ENCODE measurements around the gene AATF. TPM values are rescaled to one million over a fixed set of nuclear protein-coding genes. Genes with fewer than 3 reads are reported as not detected.

The AATF gene
- total RNA-seq, 1 experiment from 2014 or later = 85.2 TPM

GRCh38 chr17:37026531-37026869, 77.7 kb downstream of the AATF start:
- intact Hi-C loops (cut with micrococcal nuclease) = no loop called here
- TF ChIP-seq CTCF (IDR thresholded peaks at IDR 0.05; ENCODE audit: unreplicated experiment) = no peak
- CTCF ChIA-PET = no interaction called here
- peaks cover 28% of the 10 kb centered on the region for H3K36me3 Mint-ChIP-seq (ENCODE audit: insufficient read depth, unreplicated experiment)
- DNase-seq (ENCODE audit: unreplicated experiment) = no peak
- no peak overlapping the region for H3K27ac Mint-ChIP-seq (ENCODE audit: low read depth, unreplicated experiment)
- no peak overlapping the region for H3K4me3 Mint-ChIP-seq (ENCODE audit: unreplicated experiment)
- no peaks in the 10 kb centered on the region for H3K4me1 Mint-ChIP-seq (ENCODE audit: insufficient read depth, unreplicated experiment)
- no TSS peak for BruUV-seq (replicated peaks)
- H3K27me3 Mint-ChIP-seq (ENCODE audit: insufficient read depth, unreplicated experiment) = no peaks in the 10 kb centered on the region
- POLR2A ChIA-PET = interaction anchor here (0.8 kb wide), 1 partner anchor 13 kb away, joined by 3 read pairs; no protein-coding TSS in a partner anchor
- no peaks in the 10 kb centered on the region for H3K9me3 Mint-ChIP-seq (ENCODE audit: unreplicated experiment)

GRCh38 chr17:37028040-37028439, 79.3 kb downstream of the AATF start:
- Mint-ChIP-seq H3K9me3 (ENCODE audit: unreplicated experiment) (no peaks in the 10 kb centered on the region), H3K27ac (ENCODE audit: low read depth, unreplicated experiment) (no peak overlapping the region), H3K4me1 (ENCODE audit: insufficient read depth, unreplicated experiment) (no peaks in the 10 kb centered on the region), H3K36me3 (ENCODE audit: insufficient read depth, unreplicated experiment) (peaks cover 36% of the 10 kb centered on the region), H3K4me3 (ENCODE audit: unreplicated experiment) (no peak overlapping the region), H3K27me3 (ENCODE audit: insufficient read depth, unreplicated experiment) (no peaks in the 10 kb centered on the region)
- CTCF ChIA-PET = interaction anchor here (1.6 kb wide), 1 partner anchor 19 kb away, joined by 10 read pairs; no protein-coding TSS in a partner anchor
- BruUV-seq (replicated peaks) = no TSS peak
- DNase-seq (ENCODE audit: unreplicated experiment) = no peak
- intact Hi-C loops (cut with micrococcal nuclease) = no loop called here
- POLR2A ChIA-PET = no interaction called here
- no peak for TF ChIP-seq CTCF (IDR thresholded peaks at IDR 0.05; ENCODE audit: unreplicated experiment)

GRCh38 chr17:37031493-37032083, 82.8 kb downstream of the AATF start:
- intact Hi-C loops (cut with micrococcal nuclease) = no loop called here
- Mint-ChIP-seq H3K27ac (ENCODE audit: low read depth, unreplicated experiment) (no peak overlapping the region), H3K4me3 (ENCODE audit: unreplicated experiment) (no peak overlapping the region), H3K9me3 (ENCODE audit: unreplicated experiment) (no peaks in the 10 kb centered on the region), H3K4me1 (ENCODE audit: insufficient read depth, unreplicated experiment) (no peaks in the 10 kb centered on the region), H3K36me3 (ENCODE audit: insufficient read depth, unreplicated experiment) (peaks cover 35% of the 10 kb centered on the region), H3K27me3 (ENCODE audit: insufficient read depth, unreplicated experiment) (no peaks in the 10 kb centered on the region)
- CTCF ChIA-PET = no interaction called here
- TF ChIP-seq CTCF (IDR thresholded peaks at IDR 0.05; ENCODE audit: unreplicated experiment) = no peak
- no TSS peak for BruUV-seq (replicated peaks)
- POLR2A ChIA-PET = interaction anchor here (0.6 kb wide), 1 partner anchor 1199 kb away, joined by 4 read pairs; no protein-coding TSS in a partner anchor
- no peak for DNase-seq (ENCODE audit: unreplicated experiment)

- no peaks in the 10 kb centered on the region for H3K27me3 Mint-ChIP-seq (ENCODE audit: insufficient read depth, unreplicated experiment)
- H3K9me3 Mint-ChIP-seq (ENCODE audit: unreplicated experiment) = no peaks in the 10 kb centered on the region
- peaks cover 46% of the 10 kb centered on the region for H3K36me3 Mint-ChIP-seq (ENCODE audit: insufficient read depth, unreplicated experiment)
- no peak overlapping the region for H3K27ac Mint-ChIP-seq (ENCODE audit: low read depth, unreplicated experiment)
- H3K4me1 Mint-ChIP-seq (ENCODE audit: insufficient read depth, unreplicated experiment) = no peaks in the 10 kb centered on the region
- ChIA-PET POLR2A (no interaction called here), CTCF (interaction anchor here (0.8 to 2.5 kb wide), 3 partner anchors 10 to 409 kb away, joined by 3 to 11 read pairs (median 7); no protein-coding TSS in a partner anchor)
- no peak for TF ChIP-seq CTCF (IDR thresholded peaks at IDR 0.05; ENCODE audit: unreplicated experiment)
- DNase-seq (ENCODE audit: unreplicated experiment) = no peak
- BruUV-seq (replicated peaks) = no TSS peak
- intact Hi-C loops (cut with micrococcal nuclease) = no loop called here
- H3K4me3 Mint-ChIP-seq (ENCODE audit: unreplicated experiment) = no peak overlapping the region
These were observed 88.9 kb downstream of the AATF start for GRCh38 chr17:37037590-37038155.
